MM.1S (cell line): ENCODE results near the gene KIAA0513.

ENCODE experiments used
- DNase-seq: peaks from one replicate; pipeline ENCODE4 v3.0.0-alpha.2; 2015
- H2AFZ ChIP-seq: fragments of 300-600 bp; sonication (generic); 2 replicates; pipeline ENCODE4 v1.6.0; 2016; ENCODE audit warnings: antibody characterized with exemption, low read length
- H3F3A ChIP-seq: fragments of 300-600 bp; sonication (generic); 2 replicates; pipeline ENCODE4 v1.6.1; 2016; ENCODE audit warnings: mild to moderate bottlenecking, antibody characterized with exemption, low read length, moderate library complexity, mixed read lengths; ENCODE audit not compliant: insufficient read depth
- H3K27ac ChIP-seq: fragments of 300-600 bp; sonication (generic); 2 replicates; pipeline ENCODE4 v1.5.1; 2016; ENCODE audit warnings: mild to moderate bottlenecking, low read length
- H3K27me3 ChIP-seq: fragments of 300-600 bp; sonication (generic); replicated peaks from 2 replicates; pipeline ENCODE4 v1.6.0; 2016; ENCODE audit warnings: low read length; ENCODE audit not compliant: insufficient read depth
- H3K36me3 ChIP-seq: fragments of 300-600 bp; sonication (generic); replicated peaks from 2 replicates; pipeline ENCODE4 v1.6.1; 2016; ENCODE audit warnings: mild to moderate bottlenecking, low read length, mixed read lengths; ENCODE audit not compliant: insufficient read depth
- H3K4me1 ChIP-seq: fragments of 300-600 bp; sonication (generic); 2 replicates; pipeline ENCODE4 v1.6.1; 2016; ENCODE audit warnings: low read length, mixed read lengths
- H3K4me2 ChIP-seq: fragments of 300-600 bp; sonication (generic); 2 replicates; pipeline ENCODE4 v1.6.0; 2016; ENCODE audit warnings: low read depth, low read length
- H3K4me3 ChIP-seq: fragments of 300-600 bp; sonication (generic); 2 replicates; pipeline ENCODE4 v1.5.1; 2016; ENCODE audit warnings: low read length, mixed read lengths
- H3K79me2 ChIP-seq: fragments of 300-600 bp; sonication (generic); 2 replicates; pipeline ENCODE4 v1.6.1; 2016; ENCODE audit warnings: mixed run types, low read length, mixed read lengths
- H3K9ac ChIP-seq: fragments of 300-600 bp; sonication (generic); 2 replicates; pipeline ENCODE4 v1.6.1; 2016; ENCODE audit warnings: low read length, mixed read lengths
- H3K9me2 ChIP-seq: fragments of 300-600 bp; sonication (generic); replicated peaks from 2 replicates; pipeline ENCODE4 v1.6.1; 2016; ENCODE audit warnings: mild to moderate bottlenecking, low read length, mixed read lengths; ENCODE audit not compliant: insufficient read depth
- H3K9me3 ChIP-seq: fragments of 300-600 bp; sonication (generic); replicated peaks from 2 replicates; pipeline ENCODE4 v1.6.1; 2016; ENCODE audit warnings: mild to moderate bottlenecking, low read length, mixed read lengths; ENCODE audit not compliant: insufficient read depth
- H4K20me1 ChIP-seq: fragments of 300-600 bp; sonication (generic); 2 replicates; pipeline ENCODE4 v1.6.1; 2016; ENCODE audit warnings: mild to moderate bottlenecking, low read length, moderate library complexity, mixed read lengths; ENCODE audit not compliant: insufficient read depth
- CTCF ChIP-seq: fragments of 300-600 bp; sonication (generic); IDR thresholded peaks from 2 replicates; pipeline ENCODE4 v1.5.1; 2016; ENCODE audit warnings: antibody characterized with exemption, low read length, mixed read lengths
- EZH2 ChIP-seq: fragments of 300-600 bp; sonication (generic); optimal IDR thresholded peaks from 2 replicates; pipeline ENCODE3; 2017; ENCODE audit warnings: low read depth, mild to moderate bottlenecking, antibody characterized with exemption, low read length, mixed read lengths
- EZH2phosphoT487 ChIP-seq: fragments of 300-600 bp; sonication (generic); IDR thresholded peaks from 2 replicates; pipeline ENCODE4 v1.6.1; 2018; ENCODE audit warnings: antibody characterized with exemption, low read length

KIAA0513 gene

GRCh38 chr16:85105475-85105874, 77.9 kb downstream of the KIAA0513 start:
- H3K27ac ChIP-seq, result no peak overlapping the region
- no peaks in the 10 kb centered on the region for H3F3A ChIP-seq
- no peaks in the 10 kb centered on the region for H3K4me1 ChIP-seq
- no peaks in the 10 kb centered on the region for H3K9me2 ChIP-seq
- H4K20me1 ChIP-seq, result no peaks in the 10 kb centered on the region
- TF ChIP-seq EZH2 (no peak), CTCF (no peak), EZH2phosphoT487 (no peak)
- H3K4me3 ChIP-seq, result no peak overlapping the region
- H3K9me3 ChIP-seq, result no peaks in the 10 kb centered on the region
- H3K9ac ChIP-seq, result no peak overlapping the region
- no peak overlapping the region for H2AFZ ChIP-seq
- no peaks in the 10 kb centered on the region for H3K36me3 ChIP-seq
- H3K79me2 ChIP-seq, result no peaks in the 10 kb centered on the region
- H3K27me3 ChIP-seq, result peaks cover 30% of the 10 kb centered on the region
- no peak overlapping the region for H3K4me2 ChIP-seq
- no peak for DNase-seq

GRCh38 chr16:85107083-85107482, 79.5 kb downstream of the KIAA0513 start:
- H2AFZ ChIP-seq, result no peak overlapping the region
- H3F3A ChIP-seq, result no peaks in the 10 kb centered on the region
- no peak overlapping the region for H3K4me3 ChIP-seq
- H3K4me2 ChIP-seq, result no peak overlapping the region
- H3K36me3 ChIP-seq, result no peaks in the 10 kb centered on the region
- no peaks in the 10 kb centered on the region for H3K79me2 ChIP-seq
- TF ChIP-seq EZH2phosphoT487 (no peak), EZH2 (no peak), CTCF (no peak)
- H3K4me1 ChIP-seq, result no peaks in the 10 kb centered on the region
- no peaks in the 10 kb centered on the region for H4K20me1 ChIP-seq
- H3K9me2 ChIP-seq, result no peaks in the 10 kb centered on the region
- no peak for DNase-seq
- no peak overlapping the region for H3K27ac ChIP-seq
- H3K27me3 ChIP-seq, result peaks cover 32% of the 10 kb centered on the region
- no peaks in the 10 kb centered on the region for H3K9me3 ChIP-seq
- no peak overlapping the region for H3K9ac ChIP-seq

DNA sequence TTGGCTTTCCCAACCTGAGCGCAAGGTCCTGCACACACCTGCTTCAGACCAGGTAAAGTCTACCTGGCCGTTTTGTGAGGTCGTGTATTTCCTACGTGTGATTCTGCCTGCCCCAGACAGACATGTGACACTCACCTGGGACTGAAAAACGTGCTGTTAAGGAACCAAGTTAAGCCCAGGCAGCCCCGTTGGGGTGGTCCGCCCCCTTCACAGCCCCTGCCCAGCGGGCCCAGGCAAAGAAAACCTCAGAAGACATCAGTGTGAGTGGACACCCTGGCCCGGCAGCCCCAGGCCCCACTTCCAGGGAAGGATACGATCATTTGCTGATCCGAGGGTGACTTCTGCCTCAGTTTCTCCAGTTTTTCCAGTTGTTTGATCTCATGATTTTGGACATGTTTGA, 79.9 kb downstream of the KIAA0513 start:
- Histone ChIP-seq H3K79me2 (no peaks in the 10 kb centered on the region), H4K20me1 (no peaks in the 10 kb centered on the region), H3K9me2 (no peaks in the 10 kb centered on the region), H3K9ac (no peak overlapping the region), H3F3A (no peaks in the 10 kb centered on the region), H3K9me3 (no peaks in the 10 kb centered on the region), H3K4me1 (no peaks in the 10 kb centered on the region), H3K27ac (no peak overlapping the region), H3K4me3 (no peak overlapping the region), H3K4me2 (no peak overlapping the region), H3K27me3 (peaks cover 34% of the 10 kb centered on the region), H2AFZ (no peak overlapping the region), H3K36me3 (no peaks in the 10 kb centered on the region)
- no peak for TF ChIP-seq CTCF
- TF ChIP-seq EZH2phosphoT487, result no peak
- no peak for TF ChIP-seq EZH2
- DNase-seq, result no peak

DNA sequence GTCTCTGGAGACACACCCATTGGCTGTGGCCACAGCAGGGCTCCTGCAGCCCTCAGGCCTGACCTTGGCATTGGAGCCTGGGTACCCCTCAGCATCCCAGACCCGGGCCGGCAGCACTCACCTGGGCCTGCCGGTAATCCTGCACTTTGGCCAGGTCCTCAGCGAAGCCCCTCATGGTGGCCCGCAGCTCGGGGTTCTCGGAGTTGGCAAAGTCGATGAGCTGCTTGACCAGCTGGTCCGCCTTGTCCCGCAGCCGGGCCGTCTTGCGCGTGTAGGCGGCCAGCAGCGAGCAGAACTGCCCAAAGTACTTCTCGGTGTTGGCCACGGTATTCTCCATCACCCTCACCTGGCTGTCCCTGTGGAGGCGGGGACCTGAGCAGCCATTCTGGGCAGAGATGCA, 82.5 kb downstream of the KIAA0513 start:
- H3K36me3 ChIP-seq, result no peaks in the 10 kb centered on the region
- no peak overlapping the region for H3K9ac ChIP-seq
- no peaks in the 10 kb centered on the region for H4K20me1 ChIP-seq
- H3K4me3 ChIP-seq, result no peak overlapping the region
- H3K27ac ChIP-seq, result no peak overlapping the region
- no peaks in the 10 kb centered on the region for H3K9me3 ChIP-seq
- H3F3A ChIP-seq, result no peaks in the 10 kb centered on the region
- H3K27me3 ChIP-seq, result peaks cover 42% of the 10 kb centered on the region
- H3K4me1 ChIP-seq, result no peaks in the 10 kb centered on the region
- no peak for DNase-seq
- H2AFZ ChIP-seq, result no peak overlapping the region
- TF ChIP-seq CTCF, result no peak
- no peak for TF ChIP-seq EZH2phosphoT487
- H3K9me2 ChIP-seq, result no peaks in the 10 kb centered on the region
- H3K4me2 ChIP-seq, result no peak overlapping the region
- H3K79me2 ChIP-seq, result no peaks in the 10 kb centered on the region
